NT2/D1 (cell line): ENCODE results near the gene NACC2.

Source experiments
- DNase-seq: peaks from one replicate; pipeline ENCODE4 v3.0.0-alpha.2; 2011; ENCODE audit warnings: low read depth, low spot score
- H3K27me3 ChIP-seq: 2 replicates; pipeline ENCODE4 v1.6.0; 2011; ENCODE audit warnings: mild to moderate bottlenecking; ENCODE audit not compliant: insufficient read length, insufficient read depth
- H3K36me3 ChIP-seq: 2 replicates; pipeline ENCODE4 v1.6.1; 2011; ENCODE audit warnings: mild to moderate bottlenecking, low read length, mixed read lengths; ENCODE audit not compliant: insufficient read depth, insufficient read length
- H3K4me1 ChIP-seq: 2 replicates; pipeline ENCODE4 v1.5.1; 2011; ENCODE audit not compliant: insufficient read depth, insufficient read length
- H3K4me3 ChIP-seq: 2 replicates; pipeline ENCODE4 v1.5.1; 2011; ENCODE audit warnings: low read depth; ENCODE audit not compliant: insufficient read length
- H3K9ac ChIP-seq: 2 replicates; pipeline ENCODE4 v1.6.0; 2011; ENCODE audit warnings: low read depth; ENCODE audit not compliant: insufficient read length
- H3K9me3 ChIP-seq: 2 replicates; pipeline ENCODE4 v1.5.1; 2011; ENCODE audit warnings: mild to moderate bottlenecking, low read length; ENCODE audit not compliant: insufficient read depth
- SUZ12 ChIP-seq: IDR thresholded peaks from 2 replicates; pipeline ENCODE4 v1.6.1; 2011; ENCODE audit not compliant: insufficient read length, insufficient read depth; ENCODE audit errors: extremely low read depth
- YY1 ChIP-seq: IDR thresholded peaks from 2 replicates; pipeline ENCODE4 v1.6.1; 2011; ENCODE audit not compliant: insufficient read length, insufficient read depth
- ZNF274 ChIP-seq: IDR thresholded peaks from 2 replicates; pipeline ENCODE4 v1.6.1; 2011; ENCODE audit warnings: mild to moderate bottlenecking, low read depth, low read length

The NACC2 gene

DNA sequence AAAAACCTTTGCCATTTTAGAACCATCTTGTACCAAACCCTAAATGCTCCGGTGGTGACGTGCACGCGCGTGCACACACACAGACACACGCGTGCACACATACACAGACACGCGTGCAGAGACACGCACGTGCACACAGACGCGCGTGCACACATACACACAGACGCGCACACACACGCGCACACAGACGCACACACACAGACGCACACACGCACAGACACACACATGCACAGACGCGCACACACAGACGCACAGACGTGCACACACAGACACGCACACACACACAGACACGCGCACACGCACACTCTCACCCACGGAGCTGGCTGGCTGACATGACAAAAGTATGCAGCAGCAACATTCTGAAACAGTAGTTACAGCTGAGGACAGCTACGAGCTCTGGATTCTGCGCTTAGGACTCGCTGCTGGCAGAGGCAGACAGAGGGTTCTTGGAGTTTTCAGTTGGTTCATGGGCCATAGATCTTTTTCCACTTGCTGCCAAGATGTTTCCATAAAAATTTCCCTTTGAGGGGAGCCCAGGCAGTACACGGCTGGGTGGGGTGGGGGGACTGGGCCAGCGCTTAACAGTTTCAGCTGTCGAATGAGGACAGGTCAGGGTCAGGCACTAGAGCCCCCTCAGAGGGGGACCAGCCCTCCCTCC is 87.7 kb downstream of the NACC2 start:
- no peak for DNase-seq
- Histone ChIP-seq H3K27me3 (no peaks in the 10 kb centered on the region), H3K36me3 (peaks cover 47% of the 10 kb centered on the region), H3K4me1 (peaks cover 78% of the 10 kb centered on the region), H3K4me3 (no peak overlapping the region), H3K9me3 (no peaks in the 10 kb centered on the region), H3K9ac (peak overlapping the region; percentile 11)
- TF ChIP-seq SUZ12, result no peak
- no peak for TF ChIP-seq ZNF274
- TF ChIP-seq YY1, result no peak

DNA sequence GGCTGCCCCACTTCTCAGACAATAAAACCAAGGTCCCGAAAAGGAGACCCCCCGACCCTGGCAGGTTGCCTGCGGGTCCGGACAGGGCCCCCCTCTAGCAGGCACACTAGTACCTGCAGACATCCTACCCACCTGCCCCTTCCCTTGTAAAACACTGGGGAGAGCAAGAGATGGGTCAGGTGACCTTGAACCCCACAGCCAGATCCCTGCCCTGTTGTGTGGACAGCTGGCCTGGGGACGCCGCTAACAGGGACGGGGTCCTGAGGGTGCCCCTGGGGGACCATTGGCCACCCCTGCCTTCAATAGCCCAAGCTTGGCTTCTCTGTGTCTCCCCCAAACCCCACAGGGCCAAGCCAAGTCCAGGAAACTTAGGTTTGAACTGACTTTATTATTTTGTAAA is 88.9 kb downstream of the NACC2 start:
- no peaks in the 10 kb centered on the region for H3K9me3 ChIP-seq
- no peak for DNase-seq
- TF ChIP-seq SUZ12, result no peak
- no peak for TF ChIP-seq ZNF274
- peaks cover 72% of the 10 kb centered on the region for H3K4me1 ChIP-seq
- H3K27me3 ChIP-seq, result no peaks in the 10 kb centered on the region
- H3K4me3 ChIP-seq, result no peak overlapping the region
- peaks cover 35% of the 10 kb centered on the region for H3K36me3 ChIP-seq
- peak overlapping the region; percentile 28 for H3K9ac ChIP-seq

DNA sequence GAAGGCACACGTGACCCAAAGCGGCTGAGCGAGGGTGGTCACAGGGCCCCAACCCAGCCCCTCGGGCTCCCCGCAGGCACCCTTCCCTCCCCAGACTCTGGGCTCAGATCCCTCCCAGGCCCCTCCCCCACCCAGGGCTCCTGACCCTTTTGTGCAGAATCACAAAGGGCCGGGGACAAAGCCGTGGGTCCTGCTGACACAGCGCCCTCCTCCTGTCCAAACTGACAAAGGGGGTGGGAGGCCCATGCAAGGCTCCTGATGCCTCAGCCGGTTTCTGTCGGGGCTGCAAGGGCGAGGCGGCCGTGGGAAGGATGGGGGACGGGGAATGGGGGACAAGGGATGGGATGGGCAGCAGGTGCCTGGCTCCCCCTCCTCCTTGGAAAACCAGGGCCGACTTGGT is 90.4 kb downstream of the NACC2 start:
- H3K9ac ChIP-seq, result peak overlapping the region; percentile 83
- peaks cover 66% of the 10 kb centered on the region for H3K4me1 ChIP-seq
- peak; percentile 86 for DNase-seq
- H3K9me3 ChIP-seq, result no peaks in the 10 kb centered on the region
- H3K4me3 ChIP-seq, result no peak overlapping the region
- H3K27me3 ChIP-seq, result no peaks in the 10 kb centered on the region
- TF ChIP-seq YY1 (no peak), ZNF274 (no peak)
- H3K36me3 ChIP-seq, result peaks cover 24% of the 10 kb centered on the region

DNA sequence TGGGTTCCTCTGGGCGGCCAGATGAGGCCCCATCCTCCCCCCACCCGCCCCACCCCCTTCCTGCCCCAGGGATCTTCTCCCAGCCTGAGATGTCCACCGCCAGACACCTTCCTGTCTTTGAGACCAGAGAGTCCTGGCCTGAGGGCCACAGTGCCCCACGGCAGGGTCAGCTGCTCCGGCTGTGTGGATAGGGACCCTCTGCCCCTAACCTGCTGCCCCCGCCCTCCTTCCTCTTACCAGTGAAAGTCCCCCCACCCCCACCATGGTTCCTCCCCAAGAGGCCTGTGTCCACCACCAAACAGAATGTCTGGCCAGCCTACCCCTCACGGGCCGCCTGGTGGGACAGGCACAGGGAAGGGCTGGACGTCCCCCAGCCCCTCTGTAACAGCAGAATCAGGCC is 90.9 kb downstream of the NACC2 start:
- H3K4me3 ChIP-seq, result no peak overlapping the region
- DNase-seq, result no peak
- no peak for TF ChIP-seq ZNF274
- H3K4me1 ChIP-seq, result peaks cover 62% of the 10 kb centered on the region
- no peaks in the 10 kb centered on the region for H3K9me3 ChIP-seq
- peak overlapping the region; percentile 83 for H3K9ac ChIP-seq
- peaks cover 19% of the 10 kb centered on the region for H3K36me3 ChIP-seq
- H3K27me3 ChIP-seq, result no peaks in the 10 kb centered on the region

DNA sequence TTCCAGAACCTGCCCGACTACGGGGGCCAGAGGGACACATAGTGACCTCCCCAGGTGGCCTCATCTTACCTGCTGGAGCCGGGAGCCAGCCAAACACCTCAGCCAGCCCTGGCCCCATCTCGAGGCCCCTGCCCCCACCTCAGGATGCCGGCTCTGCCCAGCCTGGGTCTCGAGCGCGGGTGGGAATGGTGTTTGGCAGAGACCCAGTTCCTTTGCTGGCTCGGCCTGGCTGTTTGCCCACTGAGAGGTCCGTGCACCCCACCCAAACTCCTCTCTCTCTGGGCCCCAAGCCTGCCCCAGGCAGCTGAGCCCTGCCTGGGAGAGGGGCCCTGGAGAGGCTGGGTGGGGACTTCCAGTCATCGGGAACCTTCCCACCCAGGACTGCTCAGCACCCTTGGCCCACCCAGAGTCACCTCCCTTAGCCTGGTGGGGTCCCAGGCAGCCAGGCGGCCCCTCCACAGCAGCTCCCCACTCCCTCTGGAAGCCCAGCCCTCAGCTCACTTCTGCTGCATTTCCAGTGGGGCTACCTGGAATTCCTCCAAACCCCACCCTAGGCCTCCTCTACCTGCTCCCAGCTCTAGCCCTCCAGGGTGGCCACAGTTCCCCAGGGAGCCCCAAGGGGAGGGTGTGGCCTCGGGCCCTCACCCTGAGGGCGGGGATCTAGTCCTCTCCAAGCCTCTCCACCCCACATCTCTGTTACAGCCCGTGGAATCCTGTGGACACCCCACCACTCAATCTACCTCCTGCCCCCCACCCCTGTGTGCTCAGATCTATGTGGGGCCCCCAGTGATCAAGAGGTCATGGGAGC is 91.5 kb downstream of the NACC2 start:
- H3K36me3 ChIP-seq, result peaks cover 15% of the 10 kb centered on the region
- H3K4me3 ChIP-seq, result no peak overlapping the region
- no peak for DNase-seq
- no peaks in the 10 kb centered on the region for H3K27me3 ChIP-seq
- H3K4me1 ChIP-seq, result peaks cover 57% of the 10 kb centered on the region
- no peaks in the 10 kb centered on the region for H3K9me3 ChIP-seq
- peak overlapping the region; percentile 26 for H3K9ac ChIP-seq
- no peak for TF ChIP-seq ZNF274

- H3K27me3 ChIP-seq, result no peaks in the 10 kb centered on the region
- H3K4me3 ChIP-seq, result no peak overlapping the region
- H3K9ac ChIP-seq, result no peak overlapping the region
- no peak for DNase-seq
- H3K4me1 ChIP-seq, result peaks cover 51% of the 10 kb centered on the region
- peaks cover 11% of the 10 kb centered on the region for H3K36me3 ChIP-seq
- no peaks in the 10 kb centered on the region for H3K9me3 ChIP-seq
- no peak for TF ChIP-seq YY1
- TF ChIP-seq SUZ12, result no peak
- TF ChIP-seq ZNF274, result no peak
These were observed 92.2 kb downstream of the NACC2 start for GRCh38 chr9:136002881-136003280.

DNA sequence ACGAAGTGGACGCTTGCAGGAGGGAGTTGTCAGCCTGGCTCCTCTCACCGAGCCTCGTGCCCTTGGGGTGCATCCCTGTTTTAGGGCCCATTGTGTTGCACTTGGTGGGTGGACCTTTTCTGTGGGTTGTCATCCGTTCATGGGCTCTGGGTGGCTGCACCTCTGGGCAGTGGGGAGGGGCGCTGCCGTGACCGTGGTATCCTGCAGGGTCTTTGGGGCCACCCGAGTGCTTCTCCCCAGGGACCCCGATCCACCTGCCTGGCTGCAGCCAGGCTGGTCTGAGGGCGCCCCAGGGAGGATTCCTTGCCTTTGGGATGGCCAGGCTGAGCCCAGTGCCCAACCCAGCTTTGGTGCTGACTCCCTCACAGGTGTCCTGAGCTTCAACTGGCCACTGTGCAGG is 92.9 kb downstream of the NACC2 start:
- Histone ChIP-seq H3K4me3 (no peak overlapping the region), H3K36me3 (peaks cover 6% of the 10 kb centered on the region), H3K9me3 (no peaks in the 10 kb centered on the region), H3K27me3 (no peaks in the 10 kb centered on the region), H3K4me1 (peaks cover 49% of the 10 kb centered on the region), H3K9ac (no peak overlapping the region)
- no peak for DNase-seq
- TF ChIP-seq ZNF274 (no peak), YY1 (no peak), SUZ12 (no peak)
